GM10266 (cell line): ENCODE results near the gene CEP128.

Source experiments
- DNase-seq: peaks from one replicate; pipeline ENCODE4 v3.0.0; 2012; ENCODE audit errors: extremely low spot score
- CTCF ChIP-seq: IDR thresholded peaks from 2 replicates; pipeline ENCODE4 v1.5.1; 2012; ENCODE audit warnings: mild to moderate bottlenecking, low read depth; ENCODE audit not compliant: control insufficient read depth, insufficient read depth; ENCODE audit errors: missing control alignments

The CEP128 gene

GRCh38 chr14:80664576-80664975 is 277.0 kb downstream of the CEP128 start:
- TF ChIP-seq CTCF = no peak
- DNase-seq = no peak

- no peak for TF ChIP-seq CTCF
- no peak for DNase-seq
Measured at GRCh38 chr14:80663541-80663940, 278.0 kb downstream of the CEP128 start.

- no peak for DNase-seq
- no peak for TF ChIP-seq CTCF
Measured at GRCh38 chr14:80659783-80660182, 281.8 kb downstream of the CEP128 start.

- DNase-seq = no peak
- no peak for TF ChIP-seq CTCF
Measured at GRCh38 chr14:80658733-80659132, 282.8 kb downstream of the CEP128 start.

- DNase-seq = no peak
- no peak for TF ChIP-seq CTCF
Measured at GRCh38 chr14:80658155-80658554, 283.4 kb downstream of the CEP128 start.

- TF ChIP-seq CTCF = no peak
- DNase-seq = no peak
Measured at GRCh38 chr14:80653956-80654355, 287.6 kb downstream of the CEP128 start.

GRCh38 chr14:80645667-80646413 is 295.7 kb downstream of the CEP128 start:
- no peak for TF ChIP-seq CTCF
- no peak for DNase-seq
